Measurements from ENCODE around the gene DIP2B. TPM values are rescaled to one million over a fixed set of nuclear protein-coding genes. Genes with fewer than 3 reads are reported as not detected.

Gene DIP2B
- 34.1 and 36.4 TPM in 2 replicates for total RNA-seq

GRCh38 chr12:50504798-50505674 lies at the start of gene DIP2B:
TSS of gene DIP2B (plus strand) at chr12:50504985. CDS start at chr12:50505141, 156 bp downstream.

DNA sequence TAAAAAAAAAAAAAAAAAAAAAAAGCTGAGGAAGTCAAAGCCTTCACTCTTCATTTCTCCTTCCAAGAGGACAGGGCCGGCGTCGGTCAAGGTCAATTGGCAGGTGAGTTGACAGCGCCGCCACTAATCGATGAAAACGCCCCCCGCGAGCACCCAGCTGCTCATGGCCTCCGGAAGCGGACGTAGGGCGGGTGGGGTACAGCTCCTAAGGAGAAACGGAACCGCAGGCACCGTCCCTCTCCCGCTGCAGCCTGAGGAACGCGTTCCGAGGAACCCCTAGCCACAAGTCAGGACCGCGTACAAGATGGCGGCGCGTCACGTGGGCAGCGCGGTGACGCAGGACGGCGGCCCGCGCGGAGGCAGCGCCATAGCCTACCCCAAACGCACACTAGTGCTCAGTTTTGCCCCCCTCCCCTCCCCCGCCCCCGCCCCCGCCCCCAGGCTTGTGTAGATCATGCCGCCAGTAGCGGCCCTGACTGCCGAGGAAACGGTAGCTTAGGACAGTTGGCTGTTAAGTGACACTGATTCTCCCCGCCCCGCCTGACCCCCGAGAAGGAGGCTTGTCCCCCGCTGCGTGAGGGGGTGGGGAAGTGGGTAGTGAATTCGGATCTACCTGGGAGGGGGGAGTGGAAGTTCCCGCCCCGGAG lies 259.0 kb downstream of the DIP2B start, which contains the start of gene ATF1:
TSS of gene ATF1 (plus strand) at position 463 of the 647 bp plus-strand sequence. CDS start 16,045 bp downstream, outside the sequence.

Other genes starting within 250 kb of the DIP2B start
- gene LIMA1, start 221.5 kb upstream of the DIP2B start, total RNA-seq: 124 and 151 TPM in 2 replicates
- gene FAM186A, start 108.4 kb upstream of the DIP2B start, total RNA-seq: not detected in 2 replicates
- gene LARP4, start 104.1 kb upstream of the DIP2B start, total RNA-seq: 44.5 and 56.6 TPM in 2 replicates